Right lobe of liver (tissue), 6 donors: Measurements from ENCODE around the gene SLC9A4. TPM values are rescaled to one million over a fixed set of nuclear protein-coding genes. Genes with fewer than 3 reads are reported as not detected.

Experiments used
- ATAC-seq, 4 donors: fragments of 200-7000 bp; cut with Tn5 transposase; one replicate each; pipeline ENCODE4 v1.9.1; 2020; ENCODE audit warnings: mild to moderate bottlenecking in 4 of 4, moderate library complexity in 4 of 4
- DNase-seq, 3 donors: peaks; one replicate each; pipeline ENCODE4 v3.0.0-alpha.2; 2020
- H3K27ac ChIP-seq, 3 donors: fragments of 200-600 bp; one replicate each; pipeline ENCODE4 v1.8.0; 2022
- H3K27me3 ChIP-seq, 2 donors: fragments of 200-600 bp; one replicate each; pipeline ENCODE4 v1.8.0; 2022
- H3K36me3 ChIP-seq, 4 donors: fragments of 200-600 bp; sonication (generic) in 1 of 4; one replicate each; pipeline versions ENCODE4 v1.5.1 to v1.8.0; 2017 to 2022; ENCODE audit warnings: control low read depth in 1 of 4
- H3K4me1 ChIP-seq, 4 donors: fragments of 200-600 bp; sonication (generic) in 1 of 4; one replicate each; pipeline versions ENCODE4 v1.5.1 to v1.8.0; 2017 to 2022; ENCODE audit warnings: control low read depth in 1 of 4
- H3K4me3 ChIP-seq, 3 donors: fragments of 200-600 bp; one replicate each; pipeline ENCODE4 v1.8.0; 2022
- H3K9me3 ChIP-seq, 4 donors: fragments of 200-600 bp; sonication (generic) in 1 of 4; one replicate each; pipeline versions ENCODE4 v1.5.1 to v1.8.0; 2017 to 2022; ENCODE audit warnings: control low read depth in 1 of 4
- CTCF ChIP-seq, 4 donors: fragments of 200-600 bp in 3 of 4; fragments of 450-650 bp in 1 of 4; IDR thresholded peaks; one replicate each; pipeline versions ENCODE4 v1.5.1 to v1.8.0; 2016 to 2022; ENCODE audit warnings: antibody characterized with exemption in 4 of 4, mild to moderate bottlenecking in 2 of 4
- POLR2A ChIP-seq: fragments of 450-650 bp; IDR thresholded peaks from one replicate; pipeline ENCODE4 v1.6.1; 2017; ENCODE audit warnings: antibody characterized with exemption, mild to moderate bottlenecking
- WGBS: methylation state at CpG from one replicate; pipeline ENCODE4 v1.1.6; 2018; ENCODE audit warnings: low coverage, low lambda C conversion rate; ENCODE audit not compliant: insufficient coverage; ENCODE audit errors: missing lambda C conversion rate; 5-methylcytosine and 5-hydroxymethylcytosine counted together
- intact Hi-C, 2 donors: fragments of 100-400 bp; cut with DNase I; formaldehyde crosslinking; loops; one replicate each; pipeline versions ENCODE4 v1.11.2 to v1.14.1; 2022
- total RNA-seq, 6 experiments: library from RNA; depleted of rRNA in 2 of 6; stranded (reverse); fragments of >200 nt in 2 of 6; fragmentation: NEBNext Ultra II Directional in 3 of 6; extraction: Animal tissue kit (Norgen Biotek cat#: 25700) in 3 of 6; gene quantifications; one replicate each; pipeline versions ENCODE4 v1.1.0 to v1.2.4, GENCODE V29; 2016 to 2023
- donor health status: DM: no; HTN: yes; CAD: no.
- donor health status: DM: no; HTN: no; CAD: no.
- donor health status: DM: no; HTN: no; CAD: no.
- donor health status: DM: no; HTN: yes; CAD: no.
- donor health status: DM: no; HTN: yes; CAD: no.

The SLC9A4 gene
- total RNA-seq, 6 experiments from 2014 or later = not detected

GRCh38 chr2:102515851-102516250 lies 42.8 kb downstream of the SLC9A4 start:
- no peaks in the 10 kb centered on the region for H3K27me3 ChIP-seq
- no peak for TF ChIP-seq POLR2A
- no peak for TF ChIP-seq CTCF (IDR thresholded peaks at IDR 0.05)
- intact Hi-C loops = no loop called here
- ATAC-seq (no peak), DNase-seq (no peak)
- H3K27ac ChIP-seq = no peak overlapping the region
- no peaks in the 10 kb centered on the region for H3K9me3 ChIP-seq
- no peaks in the 10 kb centered on the region for H3K4me1 ChIP-seq
- H3K4me3 ChIP-seq = no peak overlapping the region
- 69% methylated on average over 5 of the region's 5 CpGs for WGBS
- no peaks in the 10 kb centered on the region for H3K36me3 ChIP-seq

DNA sequence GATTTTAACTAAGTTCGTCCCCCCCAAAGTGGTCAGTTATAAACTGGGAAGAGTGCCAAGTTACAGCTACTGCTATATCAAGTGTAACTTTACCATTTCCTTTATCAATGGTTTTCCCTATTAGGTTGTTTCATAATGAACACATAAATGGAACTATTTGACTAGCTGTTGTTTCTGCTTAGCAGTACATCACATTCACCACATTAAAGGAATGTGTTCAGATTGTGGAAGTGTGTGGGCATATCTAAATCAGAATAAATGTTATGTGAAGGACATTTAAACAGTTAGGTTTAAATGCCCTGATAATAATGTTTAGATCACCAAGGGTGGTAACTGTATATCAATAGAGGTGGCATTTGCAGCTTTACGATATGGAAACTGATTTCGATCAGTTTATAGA lies 45.1 kb downstream of the SLC9A4 start:
- 77% methylated on average over 3 of the region's 3 CpGs for WGBS
- TF ChIP-seq CTCF (IDR thresholded peaks at IDR 0.05) = no peak
- no peak for TF ChIP-seq POLR2A
- no peak overlapping the region for H3K27ac ChIP-seq
- DNase-seq (no peak), ATAC-seq (no peak)
- H3K36me3 ChIP-seq = no peaks in the 10 kb centered on the region
- H3K27me3 ChIP-seq = no peaks in the 10 kb centered on the region
- intact Hi-C loops = no loop called here
- H3K4me1 ChIP-seq = no peaks in the 10 kb centered on the region
- no peak overlapping the region for H3K4me3 ChIP-seq
- H3K9me3 ChIP-seq = no peaks in the 10 kb centered on the region

DNA sequence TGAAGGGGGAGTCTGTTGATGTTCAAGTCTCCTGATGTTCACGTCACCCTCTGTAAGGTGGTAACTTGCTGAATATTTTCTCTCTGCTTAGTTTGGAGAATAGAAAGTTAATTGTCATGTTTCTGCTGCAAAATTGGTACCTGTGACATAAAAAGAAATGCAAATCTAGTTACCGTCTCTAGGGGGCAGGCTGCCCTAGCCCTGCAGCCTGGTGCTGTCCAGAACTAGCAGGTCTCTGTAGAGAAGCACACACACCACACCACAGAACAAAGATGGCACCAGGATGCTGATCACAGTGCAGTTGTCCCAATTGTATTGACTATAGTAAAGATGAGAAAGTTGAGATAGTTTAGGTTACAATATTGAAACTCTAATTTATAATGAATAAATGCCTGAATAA lies 47.0 kb downstream of the SLC9A4 start:
- 8% methylated on average over 2 of the region's 2 CpGs for WGBS
- peak; percentile 16 to 55 (median 38) for TF ChIP-seq CTCF (IDR thresholded peaks at IDR 0.05)
- TF ChIP-seq POLR2A = no peak
- Histone ChIP-seq H3K27ac (no peak overlapping the region), H3K9me3 (no peaks in the 10 kb centered on the region), H3K4me1 (no peaks in the 10 kb centered on the region), H3K4me3 (no peak overlapping the region), H3K27me3 (no peaks in the 10 kb centered on the region), H3K36me3 (no peaks in the 10 kb centered on the region)
- ATAC-seq (peak; percentile 48 to 65 (median 59)), DNase-seq (no peak)
- intact Hi-C loops = no loop called here

DNA sequence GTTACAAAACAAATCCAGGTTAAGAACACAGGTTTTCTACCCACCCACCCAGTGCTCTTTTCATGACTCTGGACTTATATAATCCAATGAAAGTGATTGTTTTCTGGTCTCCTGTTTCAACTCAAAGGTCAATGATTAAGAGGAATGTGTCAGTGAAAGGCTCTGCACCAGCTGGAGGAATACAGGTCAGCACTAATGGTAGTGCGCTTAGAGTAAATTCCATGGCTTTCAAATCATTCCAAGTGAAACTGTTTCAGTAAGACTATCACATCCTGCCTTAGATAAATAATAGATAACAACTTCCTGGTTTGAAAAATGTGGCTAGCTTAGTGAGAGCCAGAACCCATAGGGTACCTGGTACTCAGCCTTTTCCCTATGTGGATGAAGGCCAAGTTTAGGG lies 47.8 kb downstream of the SLC9A4 start:
- DNase-seq (no peak), ATAC-seq (peak in 1 of 4 donors; percentile 50)
- intact Hi-C loops = no loop called here
- Histone ChIP-seq H3K4me3 (no peak overlapping the region), H3K27ac (no peak overlapping the region), H3K27me3 (no peaks in the 10 kb centered on the region), H3K9me3 (no peaks in the 10 kb centered on the region), H3K4me1 (no peaks in the 10 kb centered on the region), H3K36me3 (no peaks in the 10 kb centered on the region)
- WGBS = 60% methylated on average over 1 of the region's 1 CpG
- TF ChIP-seq CTCF (IDR thresholded peaks at IDR 0.05) (no peak), POLR2A (no peak)

GRCh38 chr2:102522162-102522561 lies 49.1 kb downstream of the SLC9A4 start:
- no peak for TF ChIP-seq CTCF (IDR thresholded peaks at IDR 0.05)
- TF ChIP-seq POLR2A = no peak
- Histone ChIP-seq H3K9me3 (no peaks in the 10 kb centered on the region), H3K4me3 (no peak overlapping the region), H3K27me3 (no peaks in the 10 kb centered on the region), H3K27ac (no peak overlapping the region), H3K36me3 (no peaks in the 10 kb centered on the region), H3K4me1 (no peaks in the 10 kb centered on the region)
- intact Hi-C loops = no loop called here
- 41% methylated on average over 4 of the region's 4 CpGs for WGBS
- ATAC-seq = no peak
- DNase-seq = no peak
